Activated T-helper 2 cell treated with anti-CD3 and anti-CD28 coated beads, Interferon-gamma antibody, Interleukin-2, Interleukin-4, amounts not matched to agents 10 μg/mL and 5 μg/mL and 100 μg/mL, durations not matched to agents 14 hours and 24 hours and 36 hours (primary cell): ENCODE results near the gene BTBD9. TPM values are rescaled to one million over a fixed set of nuclear protein-coding genes. Genes with fewer than 3 reads are reported as not detected.

Source experiments
- DNase-seq: peaks from one replicate; pipeline ENCODE4 v3.0.0; 2021; ENCODE audit warnings: low spot score
- H3K27ac Mint-ChIP-seq: one replicate; pipeline ENCODE4 v1.8.0; 2021; ENCODE audit warnings: mixed read lengths
- H3K27me3 Mint-ChIP-seq: one replicate; pipeline ENCODE4 v1.8.0; 2021; ENCODE audit warnings: low read depth, mixed read lengths
- H3K36me3 Mint-ChIP-seq: one replicate; pipeline ENCODE4 v1.8.0; 2021; ENCODE audit warnings: low read depth, mixed read lengths
- H3K4me1 Mint-ChIP-seq: one replicate; pipeline ENCODE4 v1.8.0; 2021; ENCODE audit warnings: low read depth, mixed read lengths
- H3K4me3 Mint-ChIP-seq: one replicate; pipeline ENCODE4 v1.8.0; 2021; ENCODE audit warnings: low read depth, mild to moderate bottlenecking, moderate library complexity, mixed read lengths
- H3K9me3 Mint-ChIP-seq: one replicate; pipeline ENCODE4 v1.8.0; 2021; ENCODE audit warnings: mixed read lengths
- intact Hi-C: fragments of 100-400 bp; cut with micrococcal nuclease; formaldehyde crosslinking; loops from one replicate; pipeline ENCODE4 v1.15.1; 2023
- total RNA-seq: library from RNA; stranded (reverse); gene quantifications from 2 replicates; pipeline ENCODE4 v1.2.3, GENCODE V29; 2022

Gene BTBD9
- total RNA-seq, 1 donor from 2014 or later, result 15.2 TPM

- Mint-ChIP-seq H3K4me1 (peaks cover 1% of the 10 kb centered on the region), H3K27ac (no peak overlapping the region), H3K4me3 (no peak overlapping the region), H3K36me3 (no peaks in the 10 kb centered on the region), H3K27me3 (no peaks in the 10 kb centered on the region), H3K9me3 (no peaks in the 10 kb centered on the region)
- intact Hi-C loops, result no loop called here
- no peak for DNase-seq
Observed at GRCh38 chr6:38241200-38241871, 398.4 kb downstream of the BTBD9 start.

- Mint-ChIP-seq H3K9me3 (no peaks in the 10 kb centered on the region), H3K4me1 (peaks cover 1% of the 10 kb centered on the region), H3K27ac (no peak overlapping the region), H3K36me3 (no peaks in the 10 kb centered on the region), H3K4me3 (no peak overlapping the region), H3K27me3 (no peaks in the 10 kb centered on the region)
- no peak for DNase-seq
- intact Hi-C loops, result no loop called here
Observed at GRCh38 chr6:38239719-38240451, 399.8 kb downstream of the BTBD9 start.

GRCh38 chr6:38236631-38237030 is 403.1 kb downstream of the BTBD9 start:
- Mint-ChIP-seq H3K27ac (no peak overlapping the region), H3K4me3 (no peak overlapping the region), H3K4me1 (peaks cover 1% of the 10 kb centered on the region), H3K36me3 (no peaks in the 10 kb centered on the region), H3K9me3 (no peaks in the 10 kb centered on the region), H3K27me3 (no peaks in the 10 kb centered on the region)
- no peak for DNase-seq
- intact Hi-C loops, result no loop called here

GRCh38 chr6:38234934-38235682 is 404.6 kb downstream of the BTBD9 start:
- no peaks in the 10 kb centered on the region for H3K36me3 Mint-ChIP-seq
- H3K4me3 Mint-ChIP-seq, result no peak overlapping the region
- H3K9me3 Mint-ChIP-seq, result no peaks in the 10 kb centered on the region
- peaks cover 1% of the 10 kb centered on the region for H3K4me1 Mint-ChIP-seq
- intact Hi-C loops, result no loop called here
- no peaks in the 10 kb centered on the region for H3K27me3 Mint-ChIP-seq
- no peak overlapping the region for H3K27ac Mint-ChIP-seq
- no peak for DNase-seq

GRCh38 chr6:38234141-38234540 is 405.6 kb downstream of the BTBD9 start:
- Mint-ChIP-seq H3K4me1 (peaks cover 1% of the 10 kb centered on the region), H3K36me3 (no peaks in the 10 kb centered on the region), H3K9me3 (no peaks in the 10 kb centered on the region), H3K27ac (no peak overlapping the region), H3K27me3 (no peaks in the 10 kb centered on the region), H3K4me3 (no peak overlapping the region)
- intact Hi-C loops, result no loop called here
- no peak for DNase-seq

GRCh38 chr6:38233161-38233791 is 406.5 kb downstream of the BTBD9 start:
- intact Hi-C loops, result no loop called here
- H3K4me1 Mint-ChIP-seq, result peaks cover 1% of the 10 kb centered on the region
- no peak for DNase-seq
- H3K36me3 Mint-ChIP-seq, result no peaks in the 10 kb centered on the region
- H3K27me3 Mint-ChIP-seq, result no peaks in the 10 kb centered on the region
- H3K4me3 Mint-ChIP-seq, result no peak overlapping the region
- H3K27ac Mint-ChIP-seq, result no peak overlapping the region
- H3K9me3 Mint-ChIP-seq, result no peaks in the 10 kb centered on the region

- intact Hi-C loops, result no loop called here
- Mint-ChIP-seq H3K4me1 (no peaks in the 10 kb centered on the region), H3K27me3 (no peaks in the 10 kb centered on the region), H3K4me3 (no peak overlapping the region), H3K36me3 (no peaks in the 10 kb centered on the region), H3K27ac (no peak overlapping the region), H3K9me3 (no peaks in the 10 kb centered on the region)
- no peak for DNase-seq
Observed at GRCh38 chr6:38225766-38226165, 414.0 kb downstream of the BTBD9 start.

GRCh38 chr6:38221251-38221650 is 418.5 kb downstream of the BTBD9 start:
- Mint-ChIP-seq H3K4me3 (no peak overlapping the region), H3K36me3 (no peaks in the 10 kb centered on the region), H3K4me1 (no peaks in the 10 kb centered on the region), H3K27ac (no peak overlapping the region), H3K9me3 (no peaks in the 10 kb centered on the region), H3K27me3 (no peaks in the 10 kb centered on the region)
- DNase-seq, result no peak
- intact Hi-C loops, result no loop called here

GRCh38 chr6:38220069-38220723 is 419.5 kb downstream of the BTBD9 start:
- Mint-ChIP-seq H3K4me1 (no peaks in the 10 kb centered on the region), H3K4me3 (no peak overlapping the region), H3K27me3 (no peaks in the 10 kb centered on the region), H3K27ac (no peak overlapping the region), H3K36me3 (no peaks in the 10 kb centered on the region), H3K9me3 (no peaks in the 10 kb centered on the region)
- intact Hi-C loops, result no loop called here
- DNase-seq, result no peak

GRCh38 chr6:38218235-38218634 is 421.5 kb downstream of the BTBD9 start:
- Mint-ChIP-seq H3K27ac (no peak overlapping the region), H3K9me3 (no peaks in the 10 kb centered on the region), H3K4me1 (no peaks in the 10 kb centered on the region), H3K36me3 (no peaks in the 10 kb centered on the region), H3K4me3 (no peak overlapping the region), H3K27me3 (no peaks in the 10 kb centered on the region)
- intact Hi-C loops, result no loop called here
- DNase-seq, result no peak

GRCh38 chr6:38216451-38216850 is 423.3 kb downstream of the BTBD9 start:
- no peaks in the 10 kb centered on the region for H3K9me3 Mint-ChIP-seq
- H3K27me3 Mint-ChIP-seq, result no peaks in the 10 kb centered on the region
- intact Hi-C loops, result no loop called here
- no peaks in the 10 kb centered on the region for H3K4me1 Mint-ChIP-seq
- no peaks in the 10 kb centered on the region for H3K36me3 Mint-ChIP-seq
- no peak overlapping the region for H3K4me3 Mint-ChIP-seq
- no peak overlapping the region for H3K27ac Mint-ChIP-seq
- no peak for DNase-seq

GRCh38 chr6:38215651-38216311 is 423.9 kb downstream of the BTBD9 start:
- H3K9me3 Mint-ChIP-seq, result no peaks in the 10 kb centered on the region
- H3K27me3 Mint-ChIP-seq, result no peaks in the 10 kb centered on the region
- H3K36me3 Mint-ChIP-seq, result no peaks in the 10 kb centered on the region
- H3K4me3 Mint-ChIP-seq, result no peak overlapping the region
- H3K4me1 Mint-ChIP-seq, result no peaks in the 10 kb centered on the region
- intact Hi-C loops, result no loop called here
- no peak overlapping the region for H3K27ac Mint-ChIP-seq
- DNase-seq, result no peak
